GM19452 (cell line): Measurements from ENCODE around the gene CD28.
"Not testable (repeated sequence)": the region's sequence is repeated elsewhere in the genome, so short reads cannot be mapped to it uniquely, and the experiment has no call there.

Experiments used
- ATAC-seq: cut with Tn5 transposase; IDR thresholded peaks from one replicate; pipeline ENCODE4 v1.9.1; 2021; ENCODE audit not compliant: unreplicated experiment

CD28 gene

DNA sequence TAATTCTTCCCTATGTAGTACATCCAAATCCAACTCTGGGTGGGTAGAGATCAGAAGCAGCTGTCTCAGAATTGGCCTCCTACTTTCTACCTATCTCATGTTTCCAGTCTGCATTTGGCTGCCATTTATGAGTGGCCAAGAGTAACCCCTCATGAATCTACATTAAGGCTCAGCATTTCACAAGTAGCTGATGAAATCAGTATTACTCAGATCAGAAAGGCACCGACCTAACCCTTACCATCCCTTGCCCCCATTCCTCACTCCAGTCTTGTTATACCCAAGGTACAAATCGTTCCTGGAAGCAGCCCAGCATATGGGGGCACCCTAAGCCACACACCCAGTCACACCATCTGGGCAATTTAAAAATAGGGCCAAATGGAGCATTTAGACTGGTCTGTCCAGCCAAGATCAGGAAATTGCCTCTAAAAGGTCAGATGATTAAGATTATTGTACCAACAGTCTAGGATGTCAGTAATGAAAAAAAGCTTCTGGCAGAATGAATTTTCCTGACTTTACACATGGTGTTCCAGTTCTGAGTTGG, 37.1 kb downstream of the CD28 start:
- ATAC-seq = no peak

DNA sequence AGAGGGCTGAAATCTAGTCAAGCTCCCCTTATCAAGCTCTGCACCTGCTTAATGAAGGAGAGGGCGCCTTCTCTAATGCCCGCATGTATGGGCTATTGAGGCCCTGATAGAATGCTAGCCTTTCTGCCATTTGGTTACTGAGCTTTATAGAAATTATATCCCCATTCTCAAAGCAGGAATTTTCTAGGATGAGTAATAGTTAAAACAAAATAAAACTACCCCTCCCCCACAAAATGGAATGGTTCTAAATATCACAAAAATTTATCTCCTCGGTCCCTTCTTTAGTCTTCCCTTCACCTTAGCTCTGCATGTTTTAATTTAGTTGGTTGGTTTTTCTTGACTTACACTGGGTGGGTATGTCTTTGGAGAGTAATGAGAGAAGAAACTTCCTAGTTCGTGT, 37.7 kb downstream of the CD28 start:
- no peak for ATAC-seq

DNA sequence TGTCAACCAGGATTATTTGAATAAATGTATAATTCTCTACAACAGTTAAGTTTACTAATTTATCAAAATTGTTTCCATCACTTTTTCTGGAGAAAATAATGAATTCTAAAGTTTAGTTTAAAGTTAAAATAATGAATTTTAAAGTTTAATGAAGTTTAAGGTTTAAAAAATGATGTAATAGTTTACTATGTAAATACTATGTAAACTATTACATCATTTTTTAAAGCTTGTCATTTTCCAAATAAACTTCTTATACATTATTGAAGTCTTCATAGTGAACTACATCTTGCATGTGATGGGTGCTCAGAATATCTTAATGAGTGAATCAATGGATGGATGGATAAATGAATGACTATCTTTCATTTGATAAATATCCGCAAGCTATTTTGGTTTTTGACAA, 38.8 kb downstream of the CD28 start:
- ATAC-seq = no peak

DNA sequence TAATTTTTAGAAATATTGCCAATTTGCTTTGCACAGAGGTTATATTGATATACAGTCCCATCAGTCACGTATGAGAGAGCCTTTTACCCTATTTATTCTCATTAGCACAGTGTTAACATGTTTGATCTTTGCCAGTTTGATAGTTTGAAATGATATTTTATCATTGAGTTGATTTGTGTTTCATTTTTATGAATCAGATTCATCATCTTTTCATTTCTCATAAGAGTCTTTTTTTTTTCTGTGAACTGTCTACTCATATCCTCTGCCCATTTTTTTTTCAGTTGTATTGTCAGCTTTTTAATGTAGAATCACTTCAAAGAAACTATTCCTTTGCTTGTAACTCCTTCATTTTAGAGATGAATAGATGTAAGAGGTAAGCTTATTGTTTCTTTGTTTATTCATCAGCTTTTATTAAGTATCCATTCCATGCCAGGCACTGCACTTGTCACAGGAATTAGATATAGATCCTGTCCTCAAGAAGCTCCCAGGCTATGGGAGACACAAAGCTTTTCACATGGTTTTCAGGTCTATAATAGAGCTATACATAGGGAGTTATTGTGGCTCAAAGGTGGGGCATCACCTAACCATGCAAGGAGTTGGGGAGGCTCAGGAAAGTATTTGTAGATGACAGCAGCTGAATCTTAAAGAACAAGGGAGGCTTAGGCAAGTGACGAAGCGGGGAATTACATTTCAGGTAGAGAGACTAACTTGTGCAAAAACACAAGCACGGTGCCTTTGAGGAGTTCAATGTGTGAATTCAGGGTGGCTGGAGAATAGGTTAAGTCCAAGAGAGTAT, 42.1 kb downstream of the CD28 start:
- ATAC-seq = no peak

DNA sequence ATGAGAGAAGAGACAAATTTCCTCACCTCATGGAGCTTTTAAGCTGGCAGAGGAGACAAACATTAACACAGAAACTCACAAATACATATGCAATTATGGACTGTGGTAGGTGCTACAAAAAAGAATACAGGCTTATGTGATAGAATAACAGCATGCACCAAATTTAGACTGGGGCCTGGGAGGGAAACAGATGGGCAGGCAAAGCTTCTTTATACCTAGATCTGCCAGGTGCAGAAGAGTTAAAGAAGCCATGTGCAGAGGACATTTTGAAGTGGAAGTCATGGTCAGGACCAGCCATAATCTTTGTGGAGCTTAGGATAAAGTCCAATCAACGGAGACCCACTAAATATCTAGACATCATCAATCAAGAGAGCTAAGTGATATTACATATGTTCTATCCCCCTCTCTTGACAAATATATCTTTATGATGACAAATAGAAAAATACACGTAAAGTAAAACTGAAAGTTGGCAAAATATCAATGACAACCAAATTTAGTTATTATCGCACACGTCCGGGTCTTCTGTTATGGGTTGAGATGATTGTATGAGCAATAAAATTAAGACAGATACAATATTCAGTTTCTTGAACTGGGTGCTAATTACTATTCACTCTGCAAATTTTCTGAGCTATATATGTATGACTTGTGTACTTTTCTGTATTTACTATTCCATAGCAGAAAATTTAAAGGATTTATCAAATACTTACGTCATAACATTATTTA, 44.1 kb downstream of the CD28 start:
- ATAC-seq = no peak

DNA sequence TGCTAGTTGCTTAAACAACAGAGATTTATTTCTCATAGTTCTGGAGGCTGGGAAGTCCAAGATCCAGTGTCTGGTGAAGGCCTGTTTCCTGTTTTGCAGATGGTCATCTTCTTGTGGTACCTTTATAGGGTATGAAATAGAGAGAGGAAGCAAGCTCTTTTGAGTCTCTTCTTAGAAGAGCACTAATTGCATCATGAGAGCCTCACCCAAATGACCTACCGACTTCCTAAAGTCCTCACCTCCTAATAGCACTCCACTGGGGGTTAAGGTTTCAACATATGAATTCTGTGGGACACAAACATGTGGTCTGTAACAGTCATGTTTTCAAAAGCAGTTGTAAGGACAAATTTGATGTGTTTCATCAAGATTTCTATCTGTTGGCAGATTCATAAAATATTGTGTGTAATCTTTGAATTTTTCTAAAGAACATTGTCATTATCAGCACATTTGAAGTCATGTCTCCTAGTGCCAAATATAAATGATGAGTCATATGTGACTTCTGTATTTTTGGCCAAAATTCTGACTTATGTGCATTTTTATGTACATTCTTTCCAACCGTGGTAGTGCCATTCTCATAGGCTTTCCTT, 45.3 kb downstream of the CD28 start:
- no peak for ATAC-seq

DNA sequence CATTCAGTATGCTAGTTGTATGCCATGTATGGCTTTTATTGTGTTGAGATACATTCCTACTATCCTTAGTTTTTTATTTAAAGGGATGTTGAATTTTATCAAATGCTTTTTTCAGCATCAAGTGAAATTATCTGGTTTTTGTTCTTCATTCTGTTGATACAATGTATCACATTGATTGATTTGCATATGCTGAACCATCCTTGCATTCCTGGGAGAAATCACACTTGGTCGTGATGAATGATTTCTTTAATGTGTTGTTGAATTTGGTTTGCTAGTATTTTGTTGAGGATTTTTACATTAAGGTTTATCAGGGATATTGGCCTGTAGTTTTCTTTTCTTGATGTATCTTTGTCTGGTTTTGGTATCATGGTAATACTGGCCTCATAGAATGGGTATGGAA, 49.7 kb downstream of the CD28 start:
- no peak for ATAC-seq

DNA sequence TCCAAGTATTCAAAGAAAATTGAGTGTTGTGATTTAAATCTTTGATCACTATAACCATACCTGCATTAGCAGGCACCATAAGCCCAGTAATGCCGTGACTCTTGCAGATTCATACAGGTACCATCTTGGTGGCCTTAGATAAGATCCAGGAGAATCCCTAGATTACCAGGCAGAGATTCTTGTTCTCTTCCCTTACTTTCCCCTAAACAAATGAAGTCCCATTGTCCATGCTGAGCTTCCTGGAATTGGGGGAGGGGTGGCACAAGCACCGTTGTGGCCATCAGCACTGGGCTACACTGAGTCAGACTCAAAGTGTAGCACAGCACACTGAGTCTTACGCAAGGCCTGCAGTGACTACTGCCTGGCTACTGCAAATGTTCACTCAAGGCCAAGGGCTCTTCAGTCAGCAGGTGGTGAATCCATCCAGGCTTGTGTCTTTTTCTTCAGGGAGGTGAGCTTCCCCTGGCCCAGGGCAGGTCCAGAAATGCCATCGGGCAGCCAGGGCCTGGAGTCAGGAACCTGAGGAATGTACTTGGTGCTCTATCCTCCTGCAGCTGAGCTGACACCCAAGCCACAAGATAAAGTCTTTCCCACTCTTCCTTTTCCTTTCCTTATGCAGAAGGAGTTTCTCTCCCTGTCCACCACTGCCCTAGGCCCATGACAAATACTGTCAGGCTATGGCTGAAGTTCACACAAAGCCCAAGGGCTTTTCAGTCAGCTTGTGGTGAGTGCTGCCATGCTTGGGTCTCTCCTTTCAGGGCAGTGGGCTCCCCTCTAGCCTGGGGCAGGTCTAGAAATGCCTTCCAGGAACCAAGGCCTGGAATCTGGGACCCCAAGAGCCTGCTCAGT, 52.6 kb downstream of the CD28 start:
- ATAC-seq = no peak

DNA sequence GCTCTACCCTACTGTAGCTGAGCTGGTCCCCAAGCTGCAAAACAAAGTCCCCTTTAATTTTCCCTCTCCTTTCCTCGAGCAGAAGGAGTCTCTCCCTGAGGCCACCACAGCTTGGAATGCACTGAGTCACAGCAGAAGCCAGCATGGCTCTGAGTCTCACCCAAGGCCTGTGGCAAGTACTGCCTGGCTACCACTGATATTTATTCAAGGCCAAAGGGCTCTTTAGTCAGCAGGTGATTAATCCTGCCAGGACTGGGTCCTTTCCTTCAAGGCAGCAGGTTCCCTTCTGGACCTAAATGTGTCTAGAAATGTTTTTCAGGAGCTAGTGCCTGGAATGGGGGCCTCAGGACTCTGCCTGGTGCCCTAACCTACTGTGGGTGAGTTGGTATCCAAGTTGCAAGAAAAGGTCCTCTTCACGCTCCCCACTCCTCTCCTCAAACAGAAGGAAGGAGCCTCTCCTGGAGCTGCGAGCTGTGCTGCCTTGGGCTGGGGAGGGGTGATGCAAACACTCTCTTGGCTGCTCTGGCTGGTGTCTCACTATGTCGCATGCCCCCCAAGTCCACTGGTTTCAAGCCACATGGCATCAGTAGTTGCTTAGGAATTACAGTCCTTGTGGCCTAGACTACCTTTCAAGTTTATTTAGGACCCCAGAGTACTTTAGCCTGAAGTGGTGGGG, 53.4 kb downstream of the CD28 start:
- ATAC-seq = no peak

DNA sequence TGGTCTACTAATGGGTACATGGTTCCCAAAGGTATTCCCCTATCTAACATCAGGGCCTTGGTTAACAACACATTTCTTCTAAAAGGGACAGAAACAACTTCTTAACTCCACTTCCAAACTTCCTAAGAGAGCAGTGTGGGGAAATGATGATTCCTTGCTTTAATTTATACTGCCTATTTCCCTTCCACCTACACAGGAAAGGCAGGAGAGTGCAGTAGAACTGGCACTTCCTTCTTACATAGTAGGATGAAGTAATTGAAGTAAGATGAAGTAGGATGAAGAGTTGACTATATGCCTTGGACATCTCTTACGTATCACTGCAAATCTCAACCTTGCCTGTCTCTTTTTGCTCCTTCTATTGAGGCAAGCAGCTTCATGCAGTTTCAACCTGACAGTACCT, 54.7 kb downstream of the CD28 start:
- no peak for ATAC-seq

DNA sequence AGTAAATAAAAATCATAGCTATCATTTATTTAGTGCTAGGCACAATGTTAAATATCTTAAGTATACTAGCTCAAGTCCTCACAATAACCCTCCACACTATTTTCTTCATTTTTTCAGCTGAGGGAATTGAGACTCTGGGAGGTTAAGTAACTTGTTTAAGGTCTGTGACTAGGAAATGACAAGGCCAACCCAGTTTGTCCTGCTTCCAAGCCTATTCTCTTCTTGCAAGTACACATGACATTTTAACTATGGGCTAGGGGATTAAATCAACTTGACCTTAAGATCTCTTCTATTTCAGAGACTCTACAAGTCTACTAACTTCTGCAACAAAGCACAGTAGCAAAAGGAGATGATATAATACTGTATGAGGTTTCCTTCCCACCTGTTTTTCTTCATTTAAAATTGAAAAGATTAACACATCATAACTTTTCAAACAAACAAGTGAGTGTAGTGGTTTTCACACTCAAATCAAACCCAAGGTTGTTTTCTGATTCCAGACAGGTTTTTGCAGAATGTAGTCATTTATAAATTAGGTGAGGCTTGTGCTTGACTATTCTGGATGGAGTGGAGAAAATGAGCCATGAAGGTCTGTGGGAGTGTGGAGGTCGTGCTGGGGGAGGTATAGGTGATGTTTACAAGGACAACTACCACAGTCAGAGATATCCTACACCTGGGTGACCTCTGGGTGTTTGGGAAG, 57.0 kb downstream of the CD28 start:
- no peak for ATAC-seq

DNA sequence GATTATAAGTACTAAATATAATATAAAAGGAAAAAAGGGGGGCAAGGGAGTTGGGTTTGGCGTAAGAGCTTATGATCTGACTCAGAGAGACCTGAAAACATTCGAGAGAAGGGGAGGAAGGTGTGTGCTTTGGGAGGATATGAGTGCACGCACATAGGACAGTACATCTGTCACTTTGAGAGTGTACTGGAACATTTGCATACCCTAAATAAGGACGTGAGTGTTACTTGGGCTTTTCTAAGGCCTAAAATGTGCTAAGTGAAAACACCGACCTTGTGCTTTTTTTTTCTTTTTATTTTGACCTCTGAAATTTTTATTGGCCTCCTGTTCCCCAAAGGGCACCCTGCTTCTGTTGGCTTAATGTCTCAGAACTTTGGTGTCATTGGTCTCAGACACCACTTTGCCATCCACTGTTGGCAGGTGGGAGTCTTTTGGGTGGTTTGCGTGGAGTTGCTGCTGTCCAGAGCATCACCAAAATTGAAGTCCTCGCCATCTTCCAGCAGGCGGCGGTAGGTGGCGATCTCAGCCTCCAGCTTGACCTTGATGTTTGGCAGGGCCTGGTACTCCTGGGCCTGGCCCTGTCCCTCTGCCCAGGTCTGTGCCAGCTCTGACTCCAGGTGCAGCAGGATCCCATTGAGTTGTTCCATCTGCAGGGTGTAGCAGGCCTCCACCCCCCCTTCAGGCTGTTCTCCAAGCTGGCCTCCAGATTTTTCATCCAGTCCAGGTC, 57.7 kb downstream of the CD28 start:
- ATAC-seq = no peak

DNA sequence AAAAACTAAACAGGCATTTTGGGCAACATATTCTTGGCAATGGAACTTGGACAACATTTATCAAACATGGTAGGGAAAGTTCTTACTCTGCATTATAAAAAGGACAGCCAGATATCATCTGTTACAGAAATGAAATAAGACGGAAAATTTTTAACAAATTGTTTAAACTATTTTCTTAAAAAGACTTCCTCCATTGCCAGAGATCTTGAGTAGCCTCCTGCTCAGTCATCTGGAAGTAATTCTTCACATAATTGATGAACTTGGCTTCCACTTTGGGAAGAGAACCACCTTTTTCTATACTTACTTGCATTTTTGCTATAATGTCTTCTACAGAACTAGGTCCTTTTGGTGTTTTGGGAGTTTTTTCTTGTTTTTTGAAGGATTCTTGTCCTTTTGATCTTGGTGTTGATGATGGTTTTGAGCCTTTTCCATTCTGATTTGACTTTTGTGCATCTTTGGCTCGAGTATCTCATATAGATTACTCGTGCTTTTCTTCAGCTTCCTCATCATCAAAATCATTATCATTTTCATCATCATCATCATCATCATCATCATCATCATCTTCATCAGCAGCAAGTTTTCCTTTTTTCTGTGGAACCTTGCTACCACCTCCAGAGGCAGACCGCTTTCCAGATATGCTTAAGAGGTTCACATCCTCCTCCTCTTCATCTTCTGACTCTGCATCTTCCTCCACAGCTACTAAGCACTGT, 66.2 kb downstream of the CD28 start:
- ATAC-seq = no peak

DNA sequence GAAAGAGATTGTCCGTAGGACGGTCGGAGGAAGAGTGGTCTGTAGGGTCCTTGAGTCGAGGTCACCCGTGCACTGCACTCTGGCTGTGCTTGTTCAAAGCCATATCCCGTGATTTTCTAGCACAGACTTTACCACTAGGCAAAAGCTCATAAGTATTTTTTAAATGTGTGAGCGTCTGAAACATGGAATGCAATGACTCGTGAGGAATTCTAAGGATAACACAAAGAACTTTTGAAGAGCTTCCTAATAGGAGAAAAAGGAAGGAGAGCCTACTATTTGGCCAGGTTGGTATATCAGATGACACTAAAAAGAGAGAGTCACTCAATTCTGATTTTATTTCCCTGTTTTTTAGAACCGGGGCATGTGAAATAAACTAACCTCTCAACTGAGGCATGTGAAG, 68.3 kb downstream of the CD28 start:
- ATAC-seq = no peak

DNA sequence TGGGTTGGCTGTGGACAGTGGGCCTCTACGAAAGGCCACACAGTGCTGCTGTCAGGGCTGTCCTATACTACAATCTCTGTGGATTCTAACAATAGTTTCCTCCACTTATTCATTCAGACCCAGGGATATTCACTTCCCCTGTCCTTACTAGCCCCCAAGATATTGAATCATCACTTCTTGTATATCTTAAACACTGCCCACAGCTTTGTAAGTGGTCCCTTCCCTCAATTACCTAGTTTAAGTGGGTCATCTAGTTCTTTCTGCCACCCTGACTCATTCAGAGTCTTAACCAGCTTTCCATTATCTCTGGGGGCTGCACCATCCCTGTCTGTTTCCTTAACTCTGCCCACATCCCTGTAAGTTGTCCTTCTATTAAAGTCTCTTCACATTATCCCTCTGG, 69.2 kb downstream of the CD28 start:
- no peak for ATAC-seq

DNA sequence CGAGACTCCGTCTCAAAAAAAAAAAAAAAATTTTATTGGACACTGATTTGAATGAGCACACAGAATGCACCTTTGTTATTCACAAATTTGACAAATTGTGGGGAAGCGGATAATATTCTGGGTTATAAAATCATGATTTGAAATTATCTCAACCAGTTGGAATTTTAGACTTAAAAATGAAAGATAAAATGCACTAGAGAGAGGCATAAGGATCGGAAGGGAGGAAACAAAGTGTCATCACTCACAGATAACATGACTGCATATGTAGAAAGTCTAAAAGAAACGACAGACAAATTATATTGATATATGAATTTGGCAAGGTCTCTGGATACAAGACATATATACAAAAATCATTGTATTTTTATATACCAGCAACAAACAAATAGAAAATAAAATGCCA, 70.6 kb downstream of the CD28 start:
- no peak for ATAC-seq

DNA sequence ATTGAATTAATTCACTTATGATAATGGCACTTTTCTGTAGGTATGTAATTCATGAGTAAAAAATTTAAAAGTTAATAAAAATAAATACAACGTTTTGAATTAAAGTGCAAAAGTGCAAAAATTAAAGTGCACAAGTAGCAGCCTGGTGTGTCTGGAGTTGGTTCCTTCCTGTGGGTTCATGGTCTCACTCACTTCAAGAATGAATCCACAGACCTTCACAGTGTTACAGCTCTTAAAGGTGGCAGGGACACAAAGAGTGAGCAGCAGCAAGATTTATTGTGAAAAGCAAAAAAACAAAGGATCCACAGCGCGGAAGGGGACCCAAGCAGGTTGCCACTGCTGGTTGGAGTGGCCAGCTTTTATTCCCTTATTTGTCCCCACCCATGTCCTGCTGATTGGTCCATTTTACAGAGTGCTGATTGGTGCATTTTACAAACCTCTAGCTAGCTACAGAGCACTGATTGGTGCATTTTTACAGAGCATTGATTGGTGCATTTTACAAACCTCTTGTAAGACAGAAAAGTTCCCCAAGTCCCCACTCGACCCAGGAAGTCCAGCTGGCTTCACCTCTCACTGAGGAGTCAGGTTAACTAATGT, 73.1 kb downstream of the CD28 start:
- ATAC-seq = not testable (repeated sequence)

DNA sequence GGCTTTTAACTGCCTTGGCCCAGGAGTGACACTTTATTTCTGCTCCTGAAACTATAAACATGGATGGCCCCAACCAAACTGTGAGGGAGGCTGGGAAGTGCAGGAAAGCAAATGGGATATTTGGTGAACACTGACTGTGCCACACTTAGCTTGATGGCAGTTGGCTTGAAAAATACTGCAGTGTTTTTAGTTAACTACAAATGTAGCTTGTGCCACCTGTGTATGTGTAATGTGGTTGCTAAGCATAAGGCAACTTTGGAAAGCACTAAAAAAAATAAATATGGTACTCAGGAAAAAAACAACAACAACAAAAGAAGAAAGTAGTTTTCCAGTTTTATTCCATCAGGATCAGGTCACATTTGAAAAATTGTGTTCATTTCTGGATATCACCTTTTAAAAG, 73.8 kb downstream of the CD28 start:
- ATAC-seq = no peak
